Testis (tissue), 3 donors: ENCODE data around the gene VSX1. TPM values are rescaled to one million over a fixed set of nuclear protein-coding genes. Genes with fewer than 3 reads are reported as not detected.

Experiments
- DNase-seq: peaks from one replicate; pipeline ENCODE4 v3.0.0-alpha.2; 2019
- H3K27ac ChIP-seq, 2 donors: fragments of 200-600 bp; sonication (generic); one replicate each; pipeline ENCODE4 v1.5.1; 2019
- H3K27me3 ChIP-seq: fragments of 200-600 bp; sonication (generic); one replicate; pipeline ENCODE4 v1.5.1; 2019
- H3K36me3 ChIP-seq: fragments of 200-600 bp; sonication (generic); one replicate; pipeline ENCODE4 v1.5.1; 2017; ENCODE audit warnings: low read depth; ENCODE audit errors: missing control alignments
- H3K4me1 ChIP-seq: fragments of 200-600 bp; sonication (generic); one replicate; pipeline ENCODE4 v1.5.1; 2019
- H3K4me3 ChIP-seq, 2 donors: fragments of 200-600 bp; sonication (generic); one replicate each; pipeline ENCODE4 v1.5.1; 2017 to 2019
- H3K9me3 ChIP-seq: fragments of 200-600 bp; sonication (generic); one replicate; pipeline ENCODE4 v1.5.1; 2017
- POLR2A ChIP-seq: fragments of 450-650 bp; IDR thresholded peaks from one replicate; pipeline ENCODE4 v1.6.1; 2017; ENCODE audit warnings: antibody characterized with exemption, mild to moderate bottlenecking, moderate library complexity
- WGBS, 2 donors: methylation state at CpG; one replicate each; pipeline ENCODE4 v1.1.5; 2018; 5-methylcytosine and 5-hydroxymethylcytosine counted together
- intact Hi-C: fragments of 100-400 bp; cut with DNase I; formaldehyde crosslinking; loops from one replicate; pipeline ENCODE4 v1.15.1; 2023; ENCODE audit warnings: low total_unique reads
- polyA plus RNA-seq: library from polyadenylated mRNA; stranded (reverse); fragments of 350-450 nt; fragmentation: Illumina TruSeq; extraction: RNeasy Lipid Tissue Mini Kit (QIAGEN cat#74804); gene quantifications from one replicate; pipeline ENCODE4 v1.2.3, GENCODE V29; 2014; ENCODE audit warnings: low read depth, low replicate concordance; ENCODE audit not compliant: insufficient read depth
- total RNA-seq, 2 donors: library from RNA; depleted of rRNA; stranded (reverse); fragments of >200 nt; gene quantifications; one replicate each; pipeline ENCODE4 v1.2.3, GENCODE V29; 2016
- TF ChIP-seq, protein P1 (sequence below), 3 experiments: fragments of 450-650 bp in 2 of 3; fragments of 200-600 bp in 1 of 3; sonication (generic) in 1 of 3; IDR thresholded peaks; one replicate each; pipeline ENCODE4 v1.5.1; 2016 to 2019; ENCODE audit warnings: antibody characterized with exemption in 3 of 3, mild to moderate bottlenecking in 2 of 3, moderate library complexity in 1 of 3

Gene VSX1
- total and polyA plus RNA-seq, 3 donors from 2014 or later, result 0.16 to 0.38 (median 0.37) TPM

DNA sequence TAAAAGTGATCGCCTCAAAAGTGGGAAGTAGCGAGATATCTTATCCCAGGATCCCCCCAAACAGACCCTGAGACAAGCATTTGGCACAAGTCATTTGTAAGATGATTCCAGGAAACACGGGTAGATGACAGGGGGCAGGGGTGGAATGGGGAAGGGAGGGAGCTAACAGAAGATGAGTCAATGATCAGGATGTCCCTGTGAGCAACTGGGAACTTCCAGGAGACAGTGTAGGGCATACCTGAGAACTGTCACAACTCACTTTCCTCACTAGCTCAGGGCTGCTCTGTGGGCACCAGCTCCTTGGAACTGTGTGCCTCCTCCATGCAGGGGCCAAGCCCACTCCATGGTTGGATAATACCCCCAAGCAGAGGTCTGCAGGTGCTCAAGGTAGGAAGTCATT lies 38.5 kb upstream of the VSX1 start:
- H3K4me3 ChIP-seq, result no peak overlapping the region
- H3K36me3 ChIP-seq, result no peaks in the 10 kb centered on the region
- H3K27me3 ChIP-seq, result no peaks in the 10 kb centered on the region
- no peak for DNase-seq
- no peaks in the 10 kb centered on the region for H3K9me3 ChIP-seq
- WGBS, 2 donors, result 84% methylated on average over 3 of the region's 3 CpGs
- no peaks in the 10 kb centered on the region for H3K4me1 ChIP-seq
- no peak overlapping the region for H3K27ac ChIP-seq
- no peak for TF ChIP-seq POLR2A
- TF ChIP-seq, protein P1, sequence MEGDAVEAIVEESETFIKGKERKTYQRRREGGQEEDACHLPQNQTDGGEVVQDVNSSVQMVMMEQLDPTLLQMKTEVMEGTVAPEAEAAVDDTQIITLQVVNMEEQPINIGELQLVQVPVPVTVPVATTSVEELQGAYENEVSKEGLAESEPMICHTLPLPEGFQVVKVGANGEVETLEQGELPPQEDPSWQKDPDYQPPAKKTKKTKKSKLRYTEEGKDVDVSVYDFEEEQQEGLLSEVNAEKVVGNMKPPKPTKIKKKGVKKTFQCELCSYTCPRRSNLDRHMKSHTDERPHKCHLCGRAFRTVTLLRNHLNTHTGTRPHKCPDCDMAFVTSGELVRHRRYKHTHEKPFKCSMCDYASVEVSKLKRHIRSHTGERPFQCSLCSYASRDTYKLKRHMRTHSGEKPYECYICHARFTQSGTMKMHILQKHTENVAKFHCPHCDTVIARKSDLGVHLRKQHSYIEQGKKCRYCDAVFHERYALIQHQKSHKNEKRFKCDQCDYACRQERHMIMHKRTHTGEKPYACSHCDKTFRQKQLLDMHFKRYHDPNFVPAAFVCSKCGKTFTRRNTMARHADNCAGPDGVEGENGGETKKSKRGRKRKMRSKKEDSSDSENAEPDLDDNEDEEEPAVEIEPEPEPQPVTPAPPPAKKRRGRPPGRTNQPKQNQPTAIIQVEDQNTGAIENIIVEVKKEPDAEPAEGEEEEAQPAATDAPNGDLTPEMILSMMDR (IDR thresholded peaks at IDR 0.05), result no peak
- intact Hi-C loops, result no loop called here

GRCh38 chr20:25118529-25118928 lies 36.6 kb upstream of the VSX1 start:
- Histone ChIP-seq H3K4me3 (no peak overlapping the region), H3K9me3 (no peaks in the 10 kb centered on the region), H3K27me3 (no peaks in the 10 kb centered on the region), H3K36me3 (no peaks in the 10 kb centered on the region), H3K4me1 (no peaks in the 10 kb centered on the region), H3K27ac (no peak overlapping the region)
- TF ChIP-seq, protein P1 (IDR thresholded peaks at IDR 0.05), result no peak
- no peak for TF ChIP-seq POLR2A
- intact Hi-C loops, result no loop called here
- no peak for DNase-seq
- WGBS, 2 donors, result 78 to 86% methylated on average over 7 of the region's 7 CpGs

DNA sequence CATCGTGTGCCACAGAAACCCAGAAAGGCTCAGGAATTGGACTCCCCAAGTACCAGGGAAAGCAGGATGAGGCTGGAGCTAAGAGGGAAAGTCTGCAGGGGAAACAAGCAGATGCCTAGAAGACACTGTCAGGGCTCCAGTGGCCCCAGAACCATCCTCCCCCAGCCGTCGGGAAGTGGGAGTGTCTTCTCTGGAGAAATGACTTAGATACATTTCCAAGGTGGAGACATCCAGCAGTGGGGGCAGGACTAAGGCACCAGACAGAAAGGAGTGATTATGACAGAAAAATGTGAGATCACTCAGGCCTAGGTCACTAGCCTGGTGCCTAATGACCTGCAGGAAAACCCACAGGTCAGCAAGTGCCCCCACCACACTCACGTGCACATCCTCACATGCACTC lies 36.0 kb upstream of the VSX1 start:
- DNase-seq, result peak; percentile 86
- intact Hi-C loops, result no loop called here
- WGBS, 2 donors, result 40% methylated on average over 3 to 4 of the region's 4 CpGs
- H3K9me3 ChIP-seq, result no peaks in the 10 kb centered on the region
- H3K36me3 ChIP-seq, result no peaks in the 10 kb centered on the region
- H3K27ac ChIP-seq, result no peak overlapping the region
- H3K4me3 ChIP-seq, result no peak overlapping the region
- H3K27me3 ChIP-seq, result no peaks in the 10 kb centered on the region
- TF ChIP-seq, protein P1 (IDR thresholded peaks at IDR 0.05), result no peak
- TF ChIP-seq POLR2A, result no peak
- no peaks in the 10 kb centered on the region for H3K4me1 ChIP-seq

DNA sequence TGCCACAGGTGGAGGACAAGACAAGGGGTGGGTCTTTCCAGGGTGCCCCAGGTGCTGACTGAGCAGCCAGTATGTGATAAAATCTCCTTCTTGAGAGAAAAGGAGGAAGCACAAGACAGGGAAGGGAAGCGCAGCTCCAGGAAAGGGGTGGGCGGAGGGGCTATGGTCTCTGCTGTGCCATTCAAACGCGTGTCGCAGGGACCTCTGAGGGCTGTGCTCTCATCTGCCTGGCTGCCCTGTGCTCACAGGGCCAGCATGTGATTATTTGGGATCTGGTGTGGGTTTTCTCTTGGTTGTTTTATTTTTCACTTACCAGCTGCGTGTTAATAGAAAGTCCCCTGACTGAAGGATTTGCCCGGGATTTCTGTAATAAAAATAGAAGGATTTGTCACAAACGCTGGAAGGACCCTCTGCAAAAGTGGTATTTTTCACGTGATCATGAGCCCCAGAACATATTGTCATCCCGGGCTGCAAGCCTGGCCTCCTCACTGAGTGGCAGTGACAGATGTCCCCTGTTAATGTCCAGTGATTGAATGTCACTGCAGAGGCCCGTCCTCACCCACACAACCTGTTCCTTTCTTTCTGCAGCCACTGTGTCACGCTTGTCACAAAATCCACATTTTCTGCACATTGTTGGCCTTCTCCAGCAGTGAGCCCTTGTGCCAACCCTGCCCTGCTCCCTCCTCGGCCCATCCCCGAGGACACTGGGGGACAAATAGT lies 35.0 kb upstream of the VSX1 start:
- Histone ChIP-seq H3K36me3 (no peaks in the 10 kb centered on the region), H3K27ac (no peak overlapping the region), H3K4me3 (no peak overlapping the region), H3K9me3 (no peaks in the 10 kb centered on the region), H3K27me3 (no peaks in the 10 kb centered on the region), H3K4me1 (no peaks in the 10 kb centered on the region)
- no peak for DNase-seq
- intact Hi-C loops, result no loop called here
- TF ChIP-seq, protein P1 (IDR thresholded peaks at IDR 0.05), result no peak
- WGBS, 2 donors, result 65 to 68% methylated on average over 14 of the region's 14 CpGs

- Histone ChIP-seq H3K9me3 (no peaks in the 10 kb centered on the region), H3K36me3 (no peaks in the 10 kb centered on the region), H3K4me3 (no peak overlapping the region), H3K27ac (no peak overlapping the region), H3K4me1 (no peaks in the 10 kb centered on the region), H3K27me3 (no peaks in the 10 kb centered on the region)
- intact Hi-C loops, result no loop called here
- no peak for DNase-seq
- WGBS, 2 donors, result 88 to 96% methylated on average over 3 of the region's 3 CpGs
- TF ChIP-seq, protein P1 (IDR thresholded peaks at IDR 0.05), result no peak
- TF ChIP-seq POLR2A, result no peak
Measured at GRCh38 chr20:25103526-25103925, 21.6 kb upstream of the VSX1 start.
